Muscle layer of colon (tissue), 2 donors: ENCODE results near the gene PRC1.

Source experiments
- H3K27ac ChIP-seq: one replicate; pipeline ENCODE4 v1.7.0; 2013; ENCODE audit warnings: low read depth, mild to moderate bottlenecking, low read length, moderate library complexity
- H3K27me3 ChIP-seq, 2 donors: one replicate each; pipeline ENCODE4 v1.7.0; 2013; ENCODE audit warnings: low read length in 2 of 2, mild to moderate bottlenecking in 2 of 2; ENCODE audit not compliant: insufficient read depth in 2 of 2, control insufficient read depth in 1 of 2
- H3K36me3 ChIP-seq: one replicate; pipeline ENCODE4 v1.7.0; 2013; ENCODE audit warnings: mild to moderate bottlenecking, low read length; ENCODE audit not compliant: insufficient read depth
- H3K4me1 ChIP-seq: one replicate; pipeline ENCODE4 v1.7.0; 2013; ENCODE audit warnings: mild to moderate bottlenecking, low read length; ENCODE audit not compliant: insufficient read depth
- H3K4me3 ChIP-seq, 2 donors: one replicate each; pipeline ENCODE4 v1.7.0; 2013; ENCODE audit warnings: low read length in 2 of 2, low read depth in 1 of 2, mild to moderate bottlenecking in 1 of 2, moderate library complexity in 1 of 2
- H3K9ac ChIP-seq: one replicate; pipeline ENCODE4 v1.7.0; 2013; ENCODE audit warnings: low read length
- H3K9me3 ChIP-seq: one replicate; pipeline ENCODE4 v1.7.0; 2013; ENCODE audit warnings: mild to moderate bottlenecking, low read length
- donor health status: abdominal sarcoma.
- donor health status: Adenocarcinoma of cecum.

The PRC1 gene

GRCh38 chr15:90941038-90941437, 53.3 kb downstream of the PRC1 start:
- Histone ChIP-seq H3K4me3 (no peak overlapping the region), H3K9ac (no peak overlapping the region), H3K9me3 (no peaks in the 10 kb centered on the region), H3K27ac (no peak overlapping the region), H3K4me1 (peaks cover 6% of the 10 kb centered on the region), H3K36me3 (peaks cover 62% of the 10 kb centered on the region), H3K27me3 (no peaks in the 10 kb centered on the region)

- Histone ChIP-seq H3K27ac (no peak overlapping the region), H3K4me3 (no peak overlapping the region), H3K36me3 (peaks cover 58% of the 10 kb centered on the region), H3K27me3 (no peaks in the 10 kb centered on the region), H3K4me1 (peaks cover 10% of the 10 kb centered on the region), H3K9me3 (no peaks in the 10 kb centered on the region), H3K9ac (no peak overlapping the region)
Observed at GRCh38 chr15:90939756-90940155, 54.6 kb downstream of the PRC1 start.

- H3K9me3 ChIP-seq: no peaks in the 10 kb centered on the region
- H3K27ac ChIP-seq: no peak overlapping the region
- no peak overlapping the region for H3K4me3 ChIP-seq
- no peaks in the 10 kb centered on the region for H3K27me3 ChIP-seq
- peaks cover 43% of the 10 kb centered on the region for H3K36me3 ChIP-seq
- peaks cover 22% of the 10 kb centered on the region for H3K4me1 ChIP-seq
- no peak overlapping the region for H3K9ac ChIP-seq
Observed at GRCh38 chr15:90938261-90938660, 56.1 kb downstream of the PRC1 start.

- Histone ChIP-seq H3K4me1 (peaks cover 30% of the 10 kb centered on the region), H3K27ac (no peak overlapping the region), H3K9me3 (no peaks in the 10 kb centered on the region), H3K36me3 (peaks cover 28% of the 10 kb centered on the region), H3K4me3 (no peak overlapping the region), H3K9ac (no peak overlapping the region), H3K27me3 (no peaks in the 10 kb centered on the region)
Observed at GRCh38 chr15:90936823-90937222, 57.5 kb downstream of the PRC1 start.

GRCh38 chr15:90934949-90935751, 59.2 kb downstream of the PRC1 start, which contains the start of gene UNC45A:
Gene UNC45A, plus strand, starts transcription at chr15:90935285. Its CDS starts 40 bp downstream, at chr15:90935325.
- Histone ChIP-seq H3K27me3 (no peaks in the 10 kb centered on the region), H3K9ac (peak within 1 kb of the TSS; percentile 10), H3K36me3 (peaks cover 17% of the 10 kb centered on the region), H3K4me1 (peaks cover 43% of the 10 kb centered on the region), H3K9me3 (no peaks in the 10 kb centered on the region), H3K4me3 (peak within 1 kb of the TSS; percentile 45 to 65), H3K27ac (peak within 1 kb of the TSS; percentile 75)

- no peaks in the 10 kb centered on the region for H3K27me3 ChIP-seq
- no peaks in the 10 kb centered on the region for H3K9me3 ChIP-seq
- H3K4me1 ChIP-seq: peaks cover 44% of the 10 kb centered on the region
- H3K27ac ChIP-seq: peak overlapping the region; percentile 75
- peaks cover 9% of the 10 kb centered on the region for H3K36me3 ChIP-seq
- peak overlapping the region; percentile 45 to 65 for H3K4me3 ChIP-seq
- no peak overlapping the region for H3K9ac ChIP-seq
Observed at GRCh38 chr15:90934256-90934948, 59.9 kb downstream of the PRC1 start.

- Histone ChIP-seq H3K36me3 (peaks cover 2% of the 10 kb centered on the region), H3K27me3 (no peaks in the 10 kb centered on the region), H3K9ac (no peak overlapping the region), H3K27ac (no peak overlapping the region), H3K9me3 (no peaks in the 10 kb centered on the region), H3K4me1 (peaks cover 48% of the 10 kb centered on the region), H3K4me3 (no peak overlapping the region)
Observed at GRCh38 chr15:90933301-90933700, 61.0 kb downstream of the PRC1 start.

- H3K27ac ChIP-seq: peak overlapping the region; percentile 79
- H3K27me3 ChIP-seq: no peaks in the 10 kb centered on the region
- peaks cover 48% of the 10 kb centered on the region for H3K4me1 ChIP-seq
- no peaks in the 10 kb centered on the region for H3K36me3 ChIP-seq
- no peak overlapping the region for H3K9ac ChIP-seq
- H3K9me3 ChIP-seq: no peaks in the 10 kb centered on the region
- H3K4me3 ChIP-seq: peak overlapping the region; percentile 72 to 91
Observed at GRCh38 chr15:90932660-90932991, 61.7 kb downstream of the PRC1 start.

GRCh38 chr15:90931828-90932659, 62.3 kb downstream of the PRC1 start, which contains the start of gene HDDC3:
Gene HDDC3, minus strand, starts transcription at chr15:90932549. Its CDS starts 9 bp downstream, at chr15:90932540.
- H3K27ac ChIP-seq: peak within 1 kb of the TSS; percentile 79
- peak within 1 kb of the TSS; percentile 72 to 91 for H3K4me3 ChIP-seq
- no peaks in the 10 kb centered on the region for H3K36me3 ChIP-seq
- H3K9ac ChIP-seq: peak within 1 kb of the TSS; percentile 79
- peaks cover 48% of the 10 kb centered on the region for H3K4me1 ChIP-seq
- no peaks in the 10 kb centered on the region for H3K27me3 ChIP-seq
- H3K9me3 ChIP-seq: no peaks in the 10 kb centered on the region

- peak overlapping the region; percentile 79 for H3K9ac ChIP-seq
Observed at GRCh38 chr15:90931575-90931827, 62.8 kb downstream of the PRC1 start.

GRCh38 chr15:90930861-90931574, 63.3 kb downstream of the PRC1 start:
- Histone ChIP-seq H3K27me3 (no peaks in the 10 kb centered on the region), H3K4me3 (peak overlapping the region in 1 of 2 donors; percentile 75), H3K9ac (peak overlapping the region; percentile 76), H3K4me1 (peaks cover 41% of the 10 kb centered on the region), H3K27ac (peak overlapping the region; percentile 74), H3K36me3 (no peaks in the 10 kb centered on the region), H3K9me3 (no peaks in the 10 kb centered on the region)

More at GRCh38 chr15:90931575-90931827, 62.8 kb downstream of the PRC1 start:
- H3K27me3 ChIP-seq: no peaks in the 10 kb centered on the region
- peak overlapping the region in 1 of 2 donors; percentile 91 for H3K4me3 ChIP-seq
- no peaks in the 10 kb centered on the region for H3K9me3 ChIP-seq
- no peaks in the 10 kb centered on the region for H3K36me3 ChIP-seq
- peaks cover 46% of the 10 kb centered on the region for H3K4me1 ChIP-seq
- peak overlapping the region; percentile 79 for H3K27ac ChIP-seq
